ENCODE data around the gene CCDC50. TPM values are rescaled to one million over a fixed set of nuclear protein-coding genes. Genes with fewer than 3 reads are reported as not detected.

CCDC50 gene
- total RNA-seq, 1 donor from 2014 or later: 48.4 TPM

GRCh38 chr3:191440532-191440931 is 111.3 kb downstream of the CCDC50 start:
- H3K27me3 Mint-ChIP-seq (ENCODE audit: low read depth): no peaks in the 10 kb centered on the region
- no peak overlapping the region for H3K27ac Mint-ChIP-seq (ENCODE audit: unreplicated experiment)
- no peak overlapping the region for H3K4me3 Mint-ChIP-seq
- DNase-seq (ENCODE audit: low read depth, low spot score): no peak
- no peak for TF ChIP-seq CTCF (conservative IDR thresholded peaks at IDR 0.05)
- no peaks in the 10 kb centered on the region for H3K9me3 Mint-ChIP-seq
- no peaks in the 10 kb centered on the region for H3K4me1 Mint-ChIP-seq
- H3K36me3 Mint-ChIP-seq (ENCODE audit: low read depth): no peaks in the 10 kb centered on the region

GRCh38 chr3:191441687-191442086 is 112.5 kb downstream of the CCDC50 start:
- Mint-ChIP-seq H3K36me3 (ENCODE audit: low read depth) (no peaks in the 10 kb centered on the region), H3K4me3 (no peak overlapping the region), H3K9me3 (no peaks in the 10 kb centered on the region), H3K27ac (ENCODE audit: unreplicated experiment) (no peak overlapping the region), H3K27me3 (ENCODE audit: low read depth) (no peaks in the 10 kb centered on the region), H3K4me1 (no peaks in the 10 kb centered on the region)
- no peak for DNase-seq (ENCODE audit: low read depth, low spot score)
- TF ChIP-seq CTCF (conservative IDR thresholded peaks at IDR 0.05): no peak

GRCh38 chr3:191444569-191444968 is 115.4 kb downstream of the CCDC50 start:
- no peaks in the 10 kb centered on the region for H3K36me3 Mint-ChIP-seq (ENCODE audit: low read depth)
- no peak for TF ChIP-seq CTCF (conservative IDR thresholded peaks at IDR 0.05)

More at GRCh38 chr3:191444569-191444968, 115.4 kb downstream of the CCDC50 start:
- Mint-ChIP-seq H3K9me3 (peaks cover 2% of the 10 kb centered on the region), H3K4me1 (no peaks in the 10 kb centered on the region), H3K27ac (ENCODE audit: unreplicated experiment) (no peak overlapping the region), H3K27me3 (ENCODE audit: low read depth) (no peaks in the 10 kb centered on the region), H3K4me3 (no peak overlapping the region)
- DNase-seq (ENCODE audit: low read depth, low spot score): no peak

Other genes with a start within 250 kb of the CCDC50 start
- gene OSTN, start 130.2 kb upstream of the CCDC50 start, total RNA-seq: 0.75 TPM in 1 of 2 replicates, not detected in the other
- gene UTS2B, start 1.1 kb downstream of the CCDC50 start, total RNA-seq: 0.70 and 0.96 TPM in 2 replicates
- gene PYDC2, start 131.8 kb downstream of the CCDC50 start, total RNA-seq: not detected in 2 replicates

All from neural crest cell (in vitro differentiated cells).